Fibroblast of upper back skin (primary cell): Measurements from ENCODE around the gene DPAGT1.
"Not testable (repeated sequence)": the region's sequence is repeated elsewhere in the genome, so short reads cannot be mapped to it uniquely, and the experiment has no call there.

Experiments used
- DNase-seq: peaks from one replicate; pipeline ENCODE4 v3.0.0-alpha.2; 2013

The DPAGT1 gene

DNA sequence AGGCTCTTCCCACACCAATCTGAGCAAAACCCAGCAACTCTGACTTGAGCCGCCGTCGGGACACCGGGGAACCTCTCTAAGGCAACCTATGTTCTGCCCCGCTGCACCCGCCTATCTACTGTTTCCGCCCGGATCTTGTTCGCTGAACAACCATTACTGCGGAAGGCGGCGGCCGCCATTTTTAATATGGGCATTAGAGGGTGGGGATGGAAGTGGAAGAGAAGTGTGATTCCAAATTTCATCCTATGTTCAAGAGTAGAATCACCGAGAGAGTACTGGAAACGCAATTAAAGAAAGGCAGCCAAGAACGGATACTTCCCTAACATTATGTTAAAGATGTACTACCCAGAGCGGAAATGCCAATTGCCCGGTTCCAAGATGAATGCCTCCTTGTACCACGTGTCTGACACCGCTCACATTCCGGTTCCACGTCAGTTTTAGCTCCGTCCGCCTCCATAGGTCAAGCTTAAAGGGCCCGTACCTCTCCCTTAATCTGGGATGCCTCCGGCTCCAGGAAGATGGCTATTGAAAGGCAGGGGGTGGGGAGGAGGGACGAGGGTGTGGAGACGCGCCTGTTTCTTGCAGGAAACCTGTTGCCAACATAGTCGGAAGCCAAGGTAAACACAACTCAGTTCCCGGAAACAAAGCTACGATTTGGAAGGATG lies at the start of gene DPAGT1:
TSS of gene DPAGT1 (minus strand) at position 95 of the 665 bp plus-strand sequence. CDS start 198 bp downstream, outside the sequence.
- DNase-seq, result peak; percentile 98

DNA sequence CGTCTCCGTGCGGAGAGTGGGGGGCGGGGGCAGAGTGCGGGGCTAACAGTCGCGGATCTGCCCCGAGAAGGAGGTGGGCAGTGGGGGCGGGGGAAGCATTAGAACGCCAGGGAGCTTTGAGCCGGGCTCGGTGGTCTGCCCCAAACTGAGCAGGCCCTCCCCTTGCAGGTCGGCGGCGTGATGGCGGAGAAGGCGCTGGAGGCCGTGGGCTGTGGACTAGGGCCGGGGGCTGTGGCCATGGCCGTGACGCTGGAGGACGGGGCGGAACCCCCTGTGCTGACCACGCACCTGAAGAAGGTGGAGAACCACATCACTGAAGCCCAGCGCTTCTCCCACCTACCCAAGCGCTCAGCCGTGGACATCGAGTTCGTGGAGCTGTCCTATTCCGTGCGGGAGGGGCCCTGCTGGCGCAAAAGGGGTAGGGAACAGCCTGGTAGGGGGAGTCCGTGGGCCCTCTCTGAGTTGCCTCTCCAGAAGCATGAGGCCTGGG lies 48.2 kb upstream of the DPAGT1 start:
- DNase-seq, result no peak

DNA sequence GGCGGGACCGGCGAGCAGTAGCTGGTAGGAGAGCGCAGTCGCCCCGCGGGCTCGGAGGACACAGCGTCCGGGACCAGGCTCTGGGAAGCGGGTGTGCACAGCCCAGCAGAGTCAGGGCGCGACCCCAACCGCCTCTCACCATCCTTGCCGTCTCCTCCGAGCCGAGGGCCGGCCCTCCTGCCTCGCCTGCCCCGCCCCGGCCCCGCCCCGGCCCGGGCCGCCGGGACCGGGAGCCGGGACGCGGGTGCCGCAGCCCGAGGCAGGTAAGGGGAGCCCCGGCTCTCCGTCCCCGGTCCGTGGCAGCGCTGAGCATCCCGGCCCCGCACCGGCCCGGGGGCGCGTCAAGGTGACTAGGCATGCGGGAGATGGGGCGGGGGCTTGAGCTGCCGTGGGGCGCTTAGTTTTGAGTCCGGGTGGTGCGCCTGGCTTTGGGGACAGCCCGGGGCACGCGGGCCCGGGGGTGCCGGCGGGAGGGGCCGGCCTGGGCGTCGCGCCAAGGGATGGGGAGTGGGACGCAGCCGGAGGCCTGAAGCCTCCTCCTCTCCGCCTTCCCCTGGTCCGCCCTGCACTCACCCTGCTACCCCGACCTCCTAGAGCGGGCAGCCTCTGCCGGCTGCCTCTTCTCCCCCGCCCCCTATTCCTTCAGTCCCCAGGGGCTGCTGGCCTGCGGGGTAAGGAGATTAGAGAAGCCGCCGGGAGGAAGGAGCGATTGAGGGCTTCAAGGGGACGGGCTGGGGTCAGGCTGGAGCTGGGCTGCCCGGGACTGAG lies 47.5 kb upstream of the DPAGT1 start, which contains the start of gene ABCG4:
TSS of gene ABCG4 (plus strand) at position 35 of the 768 bp plus-strand sequence. CDS start 914 bp downstream, outside the sequence.
- DNase-seq, result no peak

DNA sequence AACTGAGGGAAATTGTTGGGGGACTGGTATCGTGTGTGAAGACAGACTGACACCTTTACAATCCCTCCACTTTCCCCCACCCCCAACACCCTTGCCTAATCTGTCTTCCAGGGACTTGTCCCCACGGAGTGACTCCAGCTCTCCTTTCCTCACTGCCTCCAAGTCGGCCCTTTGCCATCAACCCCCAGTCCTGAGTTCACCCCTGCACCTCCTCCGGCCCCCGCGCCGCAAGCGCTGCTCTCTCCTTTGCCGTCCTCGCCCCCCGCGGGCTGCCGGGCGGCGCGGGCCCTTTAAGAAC lies 47.0 kb upstream of the DPAGT1 start:
- DNase-seq, result no peak

DNA sequence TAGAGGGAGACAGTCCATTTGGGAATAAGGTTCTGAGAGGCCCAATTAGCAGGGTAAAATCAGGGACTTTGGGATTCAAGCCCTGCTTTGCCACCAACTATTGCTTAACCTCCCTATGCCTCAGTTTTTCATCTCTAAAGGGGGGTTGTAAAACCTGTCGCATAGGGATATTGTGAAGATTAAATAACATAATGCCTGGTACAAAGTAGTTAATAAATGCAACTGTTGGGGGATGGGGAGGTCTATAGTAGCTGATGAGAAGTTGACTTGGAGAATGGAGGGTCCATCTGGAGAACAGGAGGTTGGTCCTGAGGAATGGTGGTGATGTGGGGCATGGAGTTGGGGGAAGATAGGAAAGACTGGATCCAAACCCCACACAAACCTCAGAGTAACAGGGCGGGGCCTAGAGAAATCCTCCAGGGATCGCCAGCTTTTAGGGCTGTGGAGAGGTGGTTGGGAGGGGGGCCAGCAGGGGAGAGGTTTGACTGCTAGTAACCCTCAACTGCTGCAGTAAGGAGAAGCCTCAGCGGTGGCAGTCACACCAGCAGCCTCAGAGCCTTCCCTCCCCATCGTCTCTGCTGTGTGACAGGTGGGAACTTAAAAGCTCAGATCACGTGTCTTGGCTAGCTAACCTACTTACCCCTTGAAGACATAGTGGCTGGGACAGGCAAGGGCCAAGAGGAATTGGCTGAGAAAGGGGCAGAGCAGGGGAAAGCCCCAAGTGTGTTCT lies 46.1 kb upstream of the DPAGT1 start:
- no peak for DNase-seq

DNA sequence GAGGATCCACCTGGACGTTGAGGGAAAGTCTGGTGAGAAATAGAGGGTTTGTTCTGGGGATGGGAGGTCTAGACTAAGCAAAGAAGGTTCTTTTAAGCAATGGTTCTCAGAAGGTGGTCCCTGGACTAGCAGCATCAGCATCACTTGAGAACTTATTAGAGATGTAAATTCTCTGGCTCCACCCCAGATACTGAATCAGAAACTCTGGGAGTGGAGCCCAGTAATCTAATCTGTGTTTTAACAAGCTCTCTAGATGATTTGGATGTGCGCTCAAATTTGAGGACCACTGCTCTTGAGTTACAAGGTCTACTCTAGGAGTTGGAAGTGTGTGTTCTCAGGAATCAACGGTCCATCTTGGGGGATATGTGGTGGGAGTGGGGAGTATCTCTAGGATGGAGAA lies 43.9 kb upstream of the DPAGT1 start:
- no peak for DNase-seq

DNA sequence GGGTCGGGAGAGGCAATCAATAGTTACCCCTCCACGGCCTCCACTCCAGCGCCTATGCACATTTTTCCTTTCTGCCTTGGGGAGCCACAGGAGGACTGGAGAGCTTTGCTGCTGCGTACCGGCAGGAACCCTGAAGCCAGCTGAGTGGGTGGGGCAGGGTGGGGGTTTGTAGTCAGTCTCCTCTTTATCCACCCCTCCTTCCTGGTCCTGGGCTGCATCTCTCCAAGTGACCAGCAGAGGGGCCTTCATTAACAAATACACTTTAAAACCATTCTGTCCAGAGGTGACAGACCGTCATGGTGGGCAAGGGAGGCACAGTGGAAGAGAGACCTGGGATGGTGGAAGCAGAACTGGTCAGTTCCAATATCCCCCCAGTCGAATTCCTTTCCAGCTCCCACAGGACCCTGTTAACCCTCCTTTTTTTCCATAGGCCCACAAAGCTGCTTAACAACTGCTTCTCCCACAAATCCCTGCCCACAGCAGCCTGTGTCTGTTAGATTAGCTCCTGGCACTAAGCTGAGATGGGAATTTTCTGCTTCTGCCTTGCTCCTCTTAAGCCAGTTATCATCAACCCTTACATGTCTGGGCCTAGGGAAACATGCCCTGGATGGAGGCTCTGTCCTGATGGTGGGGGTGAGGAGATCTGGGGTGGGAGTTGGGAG lies 43.3 kb upstream of the DPAGT1 start:
- DNase-seq, result peak; percentile 63

DNA sequence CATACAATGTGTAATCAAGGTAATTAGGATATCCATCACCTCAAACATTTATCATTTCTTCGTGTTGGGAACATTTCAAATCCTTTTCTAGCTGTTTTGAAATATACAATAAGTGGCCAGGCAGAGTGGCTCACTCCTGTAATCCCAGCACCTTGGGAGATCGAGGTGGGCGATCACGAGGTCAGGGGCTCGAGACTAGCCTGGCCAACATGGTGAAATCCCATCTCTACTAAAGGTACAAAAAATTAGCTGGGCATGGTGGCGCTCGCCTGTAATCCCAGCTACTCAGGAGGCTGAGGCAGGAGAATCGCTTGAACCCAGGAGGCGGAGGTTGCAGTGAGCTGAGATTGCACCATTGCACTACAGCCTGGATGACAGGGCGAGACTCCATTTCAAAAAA lies 37.6 kb upstream of the DPAGT1 start:
- not testable (repeated sequence) for DNase-seq

DNA sequence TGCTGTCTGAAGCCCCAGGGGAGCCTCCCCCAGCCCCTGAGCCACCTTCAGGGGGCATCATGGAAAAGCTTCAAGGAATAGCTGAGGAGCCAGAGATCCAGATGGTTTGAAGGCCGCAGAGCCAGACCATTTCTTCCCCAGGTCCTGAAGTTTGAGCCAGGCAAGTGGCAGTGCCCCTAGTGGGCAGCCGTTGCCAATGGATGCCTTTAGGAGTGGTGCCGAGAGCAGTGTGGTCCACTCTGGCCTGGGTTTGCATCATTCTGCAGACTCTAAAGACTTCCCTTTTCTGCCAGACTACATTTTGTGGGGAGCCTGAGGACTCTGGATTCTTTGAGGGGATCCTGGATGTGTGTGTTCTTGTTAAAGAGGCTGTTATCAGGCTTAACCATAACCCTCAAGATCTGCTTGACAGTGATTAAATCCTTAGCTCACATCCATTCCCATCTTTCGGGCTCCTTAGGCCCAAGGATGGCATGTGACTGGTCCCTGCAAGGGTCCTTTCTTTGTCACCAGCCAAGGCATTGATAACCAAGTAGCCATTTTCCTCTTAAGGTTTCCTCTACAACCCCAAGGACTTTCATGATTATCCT lies 32.8 kb upstream of the DPAGT1 start:
- DNase-seq, result no peak

DNA sequence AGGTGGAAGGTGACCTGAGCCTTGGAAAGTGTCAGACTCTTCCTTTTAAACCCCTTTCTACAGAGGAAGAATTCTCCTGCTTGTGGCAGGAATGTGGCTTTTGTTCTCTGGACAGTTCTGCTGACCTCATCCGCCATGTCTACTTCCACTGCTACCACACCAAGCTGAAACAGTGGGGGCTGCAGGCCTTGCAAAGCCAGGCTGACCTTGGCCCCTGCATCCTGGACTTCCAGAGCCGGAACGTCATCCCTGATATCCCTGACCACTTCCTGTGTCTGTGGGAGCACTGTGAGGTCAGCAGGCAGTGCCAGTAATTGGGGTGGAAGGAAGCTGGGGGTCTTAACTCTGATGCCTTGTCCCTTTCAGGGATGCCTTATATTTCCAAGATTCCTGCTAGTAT lies 29.0 kb upstream of the DPAGT1 start:
- no peak for DNase-seq

DNA sequence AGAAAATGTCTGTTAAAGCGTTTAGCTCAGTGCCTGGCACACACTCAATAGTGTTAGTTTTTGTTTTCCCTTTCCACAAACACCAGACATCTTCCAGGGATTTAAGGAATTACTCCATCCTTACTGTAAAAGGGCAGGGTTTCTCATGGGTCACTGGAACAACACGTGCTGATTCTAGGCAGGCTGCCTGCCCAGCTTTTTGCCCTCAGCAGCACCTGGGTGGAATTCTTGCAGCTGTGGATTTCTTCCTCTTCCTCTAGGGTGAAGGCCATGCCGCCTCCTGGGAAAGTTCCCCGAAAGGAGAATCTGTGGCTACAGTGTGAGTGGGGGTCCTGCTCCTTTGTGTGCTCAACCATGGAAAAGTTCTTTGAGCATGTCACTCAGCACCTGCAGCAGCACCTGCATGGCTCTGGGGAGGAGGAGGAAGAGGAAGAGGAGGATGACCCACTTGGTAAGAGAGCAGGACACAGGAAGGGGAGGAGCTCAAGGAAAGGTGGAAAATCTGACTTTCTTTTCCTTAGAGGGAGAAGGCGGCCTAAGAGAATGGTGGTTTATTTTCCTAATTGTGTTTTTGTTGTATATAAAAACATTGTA lies 25.1 kb upstream of the DPAGT1 start:
- DNase-seq, result no peak

DNA sequence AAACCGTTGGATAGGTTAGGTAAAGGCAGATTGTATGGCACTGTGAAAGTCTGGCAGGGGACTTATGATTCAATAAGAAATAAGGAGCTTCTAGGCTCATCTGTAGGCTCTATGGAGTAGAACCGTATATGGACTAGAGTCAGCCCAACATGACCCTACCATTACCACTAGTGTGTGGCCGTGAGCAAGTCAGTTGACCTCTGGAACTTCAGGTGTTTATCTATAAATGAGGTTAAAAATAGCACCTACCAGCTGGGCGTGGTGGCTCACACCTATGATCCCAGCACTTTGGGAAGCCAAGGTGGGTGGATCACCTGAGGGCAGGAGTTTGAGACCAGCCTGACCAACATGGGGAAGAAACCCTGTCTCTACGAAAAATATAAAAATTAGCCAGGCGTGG lies 24.2 kb upstream of the DPAGT1 start:
- DNase-seq, result no peak

DNA sequence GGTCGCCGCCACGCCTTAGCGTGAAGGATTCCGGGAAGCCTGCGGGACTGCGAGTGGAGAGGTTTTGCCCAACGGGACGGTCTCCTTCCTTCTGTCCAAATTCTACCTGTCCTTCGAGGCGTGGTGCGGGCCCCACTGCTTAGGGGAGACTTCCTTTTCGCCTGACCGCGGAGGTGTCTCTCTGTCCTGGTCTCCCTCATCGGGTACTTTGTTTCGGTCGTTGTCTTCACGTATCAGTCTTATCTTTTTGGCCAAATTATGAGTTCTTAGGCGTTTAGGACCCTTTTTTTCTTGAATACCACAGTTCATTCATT lies 20.1 kb upstream of the DPAGT1 start:
- DNase-seq, result no peak

DNA sequence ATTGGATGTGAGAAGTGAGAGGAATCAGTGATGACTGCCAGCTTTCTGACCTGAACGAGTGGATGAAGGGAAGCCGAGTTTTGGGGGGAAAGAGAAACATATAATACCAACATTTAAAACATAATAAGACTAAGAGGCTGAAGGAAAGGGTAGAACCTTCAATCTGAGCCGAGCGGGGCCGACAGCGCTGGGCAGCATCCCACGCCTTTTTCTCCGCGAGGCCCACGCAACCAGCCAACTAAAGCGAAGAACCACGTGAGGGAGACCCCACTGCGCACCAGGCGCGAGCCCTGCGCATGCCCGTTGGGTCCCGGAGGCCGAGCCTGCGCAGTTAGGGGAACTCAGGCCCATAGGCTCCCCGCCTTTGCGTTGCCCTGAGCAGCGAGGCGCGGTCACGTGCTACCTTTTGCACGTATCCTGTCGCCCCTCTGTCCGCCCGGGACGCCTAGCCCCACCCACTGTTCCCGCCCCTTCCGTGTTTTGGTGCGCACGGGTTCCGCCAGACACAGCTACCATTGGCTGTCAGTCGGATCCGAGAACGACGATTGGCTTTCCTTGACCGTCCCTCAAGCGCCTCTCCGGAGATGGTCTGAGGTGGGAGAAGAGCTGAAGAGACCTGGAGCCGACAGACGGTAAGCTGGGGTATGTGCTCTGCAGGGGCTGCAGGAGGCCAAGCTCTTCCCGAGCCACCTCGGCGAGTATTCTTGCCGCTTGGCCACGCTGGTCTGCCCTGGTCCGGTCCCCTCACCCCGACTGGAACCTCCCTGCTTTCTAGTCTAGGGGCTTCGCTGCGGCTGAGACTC lies 19.6 kb upstream of the DPAGT1 start, which contains the start of gene HINFP:
TSS of gene HINFP (plus strand) at position 573 of the 803 bp plus-strand sequence. CDS start 5,365 bp downstream, outside the sequence.
- peak; percentile 99 for DNase-seq

DNA sequence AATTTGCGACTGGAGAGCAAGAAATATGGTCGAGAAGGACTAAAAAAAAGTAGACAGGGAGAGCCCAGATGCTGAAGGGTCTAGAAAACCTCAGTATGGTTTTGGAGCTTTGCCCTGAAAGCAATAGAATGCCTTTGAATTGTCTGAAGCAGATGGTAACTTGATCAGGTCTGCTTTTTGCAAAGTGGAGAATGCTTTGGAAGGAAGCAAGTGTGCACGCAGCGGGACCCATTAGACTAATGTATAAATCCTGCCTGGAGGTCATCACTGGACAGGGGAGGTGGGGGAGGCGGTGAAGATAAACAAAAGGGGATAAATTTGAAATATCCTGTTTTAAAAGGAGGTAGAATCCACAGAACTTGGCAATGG lies 19.0 kb upstream of the DPAGT1 start:
- DNase-seq, result peak; percentile 84

DNA sequence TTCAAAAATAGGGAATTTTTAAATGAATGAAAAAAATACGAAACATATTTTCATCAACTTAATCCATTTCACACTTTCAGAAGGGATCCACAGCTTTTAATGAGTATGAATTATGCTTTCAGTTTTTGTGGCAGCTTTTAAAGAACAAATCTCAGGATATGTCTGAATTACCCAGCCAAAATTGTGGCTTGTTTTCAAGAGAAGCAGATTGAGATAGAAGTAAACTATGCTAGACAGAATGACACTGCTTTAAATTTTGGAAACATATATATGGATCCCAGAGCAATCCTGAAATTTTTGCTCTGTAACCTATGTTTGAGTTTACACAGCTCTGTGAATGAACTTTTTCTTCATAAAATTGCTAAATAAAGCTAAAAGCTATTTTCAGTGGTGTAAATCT lies 17.3 kb upstream of the DPAGT1 start:
- DNase-seq, result no peak

DNA sequence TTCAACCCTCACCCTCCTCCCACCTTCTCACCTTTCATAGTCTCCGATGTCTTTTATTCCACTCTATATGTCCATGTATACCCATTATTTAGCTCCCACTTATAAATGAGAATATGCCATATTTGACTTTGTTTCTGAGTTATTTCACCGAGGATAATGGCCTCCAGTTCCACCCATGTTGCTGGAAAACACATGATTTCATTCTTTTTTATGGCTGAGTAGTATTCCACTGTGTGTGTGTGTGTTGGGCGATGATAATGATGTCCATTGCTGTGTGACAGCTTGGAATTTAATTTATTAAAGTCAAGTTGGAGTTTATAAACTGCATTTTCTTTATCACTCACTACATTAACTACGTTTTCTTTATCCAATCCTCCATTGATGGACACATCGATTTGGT lies 16.6 kb upstream of the DPAGT1 start:
- no peak for DNase-seq

DNA sequence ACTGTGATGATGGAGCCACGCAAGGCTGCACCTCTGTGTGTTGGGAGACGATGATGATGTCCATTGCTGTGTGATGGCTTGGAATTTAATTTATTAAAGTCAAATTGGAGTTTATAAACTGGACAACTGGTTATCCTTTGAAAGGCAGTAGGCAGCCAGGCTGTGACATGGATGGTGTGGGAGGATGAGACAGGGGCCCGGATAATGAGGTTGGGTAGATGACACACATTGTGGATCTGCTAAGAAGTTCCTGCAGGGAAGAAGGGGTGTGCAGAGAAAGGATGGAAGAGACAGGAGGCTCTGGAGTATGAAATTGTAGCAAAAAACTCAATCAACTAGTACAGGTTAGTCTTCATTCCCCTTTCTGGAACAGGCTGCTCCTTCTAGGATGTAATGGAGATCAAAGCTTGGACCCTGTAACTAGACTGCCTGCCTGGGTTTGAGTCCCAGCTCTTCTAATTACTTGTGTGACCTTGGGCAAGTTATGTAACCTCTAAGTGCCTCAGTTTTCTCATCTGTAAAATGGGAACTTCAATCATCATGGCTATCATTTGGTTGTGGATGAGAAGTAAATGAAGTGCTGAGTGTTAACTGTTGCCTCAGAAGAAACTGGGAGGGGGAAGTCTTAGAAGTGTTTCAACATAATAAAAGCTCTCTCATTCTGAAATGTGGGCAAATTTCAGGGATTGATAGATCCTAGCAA lies 15.5 kb upstream of the DPAGT1 start:
- DNase-seq, result no peak

DNA sequence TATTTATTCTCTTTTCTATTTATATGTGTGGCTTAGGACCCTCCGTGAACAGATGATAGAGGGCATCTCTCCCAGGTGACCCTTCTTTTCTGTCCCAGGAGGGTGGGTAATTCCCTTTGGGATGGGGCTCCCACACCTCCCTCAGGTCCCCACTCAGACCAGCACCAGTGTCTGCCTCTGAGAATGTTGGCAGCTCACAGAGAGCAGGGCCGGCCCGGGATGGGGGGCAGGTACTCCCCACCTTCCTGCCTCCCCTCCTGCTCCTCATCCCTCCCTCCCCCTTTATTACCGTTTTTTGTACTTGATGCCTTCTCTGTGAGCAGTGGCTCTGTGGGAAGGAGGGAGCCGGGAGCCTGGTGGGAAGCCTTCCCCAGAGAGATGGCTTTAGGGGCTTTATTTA lies 14.9 kb upstream of the DPAGT1 start:
- no peak for DNase-seq

DNA sequence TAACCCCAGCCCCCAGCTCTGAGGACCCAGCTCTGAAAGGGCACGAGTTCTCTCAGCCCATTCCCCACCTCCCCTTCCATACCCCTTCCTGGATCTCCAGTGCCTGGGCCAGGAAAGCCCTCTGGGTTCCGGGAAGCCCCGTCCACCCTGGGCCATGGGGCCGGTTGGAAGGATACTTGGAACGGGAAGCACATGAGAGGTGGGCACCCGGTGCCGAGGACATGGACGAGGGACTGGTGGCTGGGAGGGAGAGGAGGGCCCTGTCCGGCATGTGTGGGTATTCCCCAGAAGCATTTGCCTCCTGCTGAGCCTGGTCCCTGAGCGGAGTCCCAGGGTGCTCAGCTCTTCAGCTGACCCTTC lies 14.6 kb upstream of the DPAGT1 start:
- DNase-seq, result no peak
